HG03039 (cell line): ENCODE data around the gene EML2.

Experiments
- ATAC-seq: cut with Tn5 transposase; IDR thresholded peaks from one replicate; pipeline ENCODE4 v1.9.1; 2021; ENCODE audit warnings: mild to moderate bottlenecking, moderate library complexity; ENCODE audit not compliant: unreplicated experiment

Gene EML2

GRCh38 chr19:45590300-45591003 lies 48.7 kb downstream of the EML2 start:
- ATAC-seq = no peak

GRCh38 chr19:45589768-45590167 lies 49.4 kb downstream of the EML2 start:
- ATAC-seq = no peak

- ATAC-seq = no peak
These were observed 51.3 kb downstream of the EML2 start for GRCh38 chr19:45587873-45588272.

GRCh38 chr19:45585158-45585577 lies 54.0 kb downstream of the EML2 start:
- no peak for ATAC-seq

- peak; percentile 80 for ATAC-seq
These were observed 54.7 kb downstream of the EML2 start, which contains the start of gene OPA3 for GRCh38 chr19:45584332-45585157. Gene OPA3 (minus strand): TSS chr19:45584802. CDS start chr19:45584764, 38 bp downstream.

- ATAC-seq = no peak
These were observed 57.6 kb downstream of the EML2 start for GRCh38 chr19:45581576-45581975.

GRCh38 chr19:45578861-45579260 lies 60.3 kb downstream of the EML2 start:
- no peak for ATAC-seq

GRCh38 chr19:45577111-45577905 lies 61.9 kb downstream of the EML2 start:
- ATAC-seq = no peak

GRCh38 chr19:45576682-45577081 lies 62.5 kb downstream of the EML2 start:
- no peak for ATAC-seq

GRCh38 chr19:45575216-45575615 lies 64.0 kb downstream of the EML2 start:
- no peak for ATAC-seq

GRCh38 chr19:45574526-45574925 lies 64.7 kb downstream of the EML2 start:
- ATAC-seq = no peak

GRCh38 chr19:45571457-45572220 lies 67.6 kb downstream of the EML2 start:
- ATAC-seq = no peak

GRCh38 chr19:45569619-45570421 lies 69.4 kb downstream of the EML2 start:
- no peak for ATAC-seq

- no peak for ATAC-seq
These were observed 70.5 kb downstream of the EML2 start for GRCh38 chr19:45568732-45569131.

- ATAC-seq = no peak
These were observed 71.6 kb downstream of the EML2 start for GRCh38 chr19:45567609-45568008.

GRCh38 chr19:45564131-45564780 lies 74.9 kb downstream of the EML2 start:
- no peak for ATAC-seq

- no peak for ATAC-seq
These were observed 78.5 kb downstream of the EML2 start for GRCh38 chr19:45560686-45561085.

- no peak for ATAC-seq
These were observed 79.2 kb downstream of the EML2 start for GRCh38 chr19:45560038-45560437.
